WTC11 (cell line): ENCODE measurements around the gene FKBP10. TPM values are rescaled to one million over a fixed set of nuclear protein-coding genes. Genes with fewer than 3 reads are reported as not detected.

ENCODE experiments used
- ATAC-seq: fragments of 200-7000 bp; cut with Tn5 transposase; 2 replicates; pipeline ENCODE4 v1.10.0; 2021; ENCODE audit warnings: mild to moderate bottlenecking, moderate library complexity
- CTCF ChIA-PET: fragments of 300-600 bp; sonication (Branson Sonifier 250); formaldehyde crosslinking; loops from one replicate; lab custom pipeline; 2021; ENCODE audit warnings: antibody characterized with exemption; lab: Charles Lee
- POLR2A ChIA-PET: fragments of 350-600 bp; sonication (Branson Sonifier 250); formaldehyde crosslinking; loops from one replicate; lab custom pipeline; 2021; ENCODE audit warnings: antibody characterized with exemption; lab: Charles Lee
- DNase-seq: peaks from one replicate; pipeline ENCODE4 v3.0.0; 2021; ENCODE audit warnings: low spot score
- H3K27ac Mint-ChIP-seq: 2 replicates; pipeline ENCODE4 v1.8.0; 2021; ENCODE audit warnings: mixed read lengths
- H3K27me3 Mint-ChIP-seq: 2 replicates; pipeline ENCODE4 v1.8.0; 2021; ENCODE audit warnings: low read depth, mild to moderate bottlenecking, moderate library complexity, mixed read lengths
- H3K36me3 Mint-ChIP-seq: 2 replicates; pipeline ENCODE4 v1.8.0; 2021; ENCODE audit warnings: mixed read lengths
- H3K4me1 Mint-ChIP-seq: 2 replicates; pipeline ENCODE4 v1.8.0; 2022; ENCODE audit warnings: mixed read lengths
- H3K4me3 Mint-ChIP-seq: 2 replicates; pipeline ENCODE4 v1.8.0; 2021; ENCODE audit warnings: mild to moderate bottlenecking, moderate library complexity, mixed read lengths
- H3K9me3 Mint-ChIP-seq: 2 replicates; pipeline ENCODE4 v1.8.0; 2021; ENCODE audit warnings: mixed read lengths
- AFF4 ChIP-seq: sonication (generic); formaldehyde crosslinking; IDR thresholded peaks from 2 replicates; pipeline ENCODE4 v1.8.1; 2023; ENCODE audit warnings: mild to moderate bottlenecking, missing genetic modification reagents, borderline replicate concordance
- ATF1 ChIP-seq: sonication (generic); formaldehyde crosslinking; IDR thresholded peaks from 2 replicates; pipeline ENCODE4 v1.8.1; 2023; ENCODE audit warnings: mild to moderate bottlenecking, moderate library complexity, missing genetic modification reagents
- CDX4 ChIP-seq: fragments of 250-450 bp; sonication (Bioruptor Pico); IDR thresholded peaks from 2 replicates; pipeline ENCODE4 v1.9.0; 2021; ENCODE audit warnings: moderate library complexity, mild to moderate bottlenecking, inconsistent platforms, borderline replicate concordance
- CREM ChIP-seq: sonication (generic); formaldehyde crosslinking; IDR thresholded peaks from 2 replicates; pipeline ENCODE4 v1.8.1; 2022; ENCODE audit warnings: mild to moderate bottlenecking, missing genetic modification reagents, moderate library complexity
- E2F4 ChIP-seq: sonication (generic); formaldehyde crosslinking; IDR thresholded peaks from 2 replicates; pipeline ENCODE4 v1.8.1; 2022; ENCODE audit warnings: low read depth, mild to moderate bottlenecking, moderate library complexity, missing genetic modification reagents, borderline replicate concordance
- FOXP1 ChIP-seq: sonication (generic); formaldehyde crosslinking; IDR thresholded peaks from 2 replicates; pipeline ENCODE4 v1.8.0; 2022; ENCODE audit warnings: missing genetic modification reagents, mild to moderate bottlenecking, moderate library complexity, borderline replicate concordance
- GTF2I ChIP-seq: fragments of 250-450 bp; sonication (Bioruptor Pico); conservative IDR thresholded peaks from 2 replicates; pipeline ENCODE4 v1.4.0; 2021; ENCODE audit warnings: mild to moderate bottlenecking
- MYBL2 ChIP-seq: sonication (generic); formaldehyde crosslinking; IDR thresholded peaks from 2 replicates; pipeline ENCODE4 v1.8.1; 2023; ENCODE audit warnings: mild to moderate bottlenecking, moderate library complexity, missing genetic modification reagents
- NFYB ChIP-seq: sonication (generic); formaldehyde crosslinking; conservative IDR thresholded peaks from 2 replicates; pipeline ENCODE4 v1.8.0; 2022; ENCODE audit warnings: low read depth, missing genetic modification reagents
- NR1H2 ChIP-seq: sonication (generic); formaldehyde crosslinking; IDR thresholded peaks from 2 replicates; pipeline ENCODE4 v1.9.0; 2021; ENCODE audit warnings: mild to moderate bottlenecking, moderate library complexity, missing genetic modification reagents
- PRRX2 ChIP-seq: fragments of 250-450 bp; sonication (Bioruptor Pico); IDR thresholded peaks from 2 replicates; pipeline ENCODE4 v1.8.0; 2021; ENCODE audit warnings: mild to moderate bottlenecking
- TP53 ChIP-seq: sonication (generic); formaldehyde crosslinking; IDR thresholded peaks from 2 replicates; pipeline ENCODE4 v1.8.1; 2023; ENCODE audit warnings: mild to moderate bottlenecking, missing genetic modification reagents
- ZBTB21 ChIP-seq: sonication (generic); formaldehyde crosslinking; IDR thresholded peaks from 2 replicates; pipeline ENCODE4 v1.8.1; 2023; ENCODE audit warnings: mild to moderate bottlenecking, missing genetic modification reagents, borderline replicate concordance
- ZNF121 ChIP-seq: sonication (generic); formaldehyde crosslinking; IDR thresholded peaks from 2 replicates; pipeline ENCODE4 v1.8.0; 2023; ENCODE audit warnings: missing genetic modification reagents
- total RNA-seq: library from RNA; stranded (reverse); gene quantifications from 3 replicates; pipeline ENCODE4 v1.2.3, GENCODE V29; 2021
- TF ChIP-seq, protein P1 (sequence below): fragments of 200-600 bp; IDR thresholded peaks from 2 replicates; pipeline ENCODE4 v1.8.0; 2022; ENCODE audit warnings: antibody characterized with exemption
- TF ChIP-seq, protein P2 (sequence below): sonication (generic); formaldehyde crosslinking; IDR thresholded peaks from 2 replicates; pipeline ENCODE4 v1.8.1; 2022; ENCODE audit warnings: mild to moderate bottlenecking, moderate library complexity, missing genetic modification reagents

FKBP10 gene
- total RNA-seq, 1 experiment from 2014 or later, result 243 TPM

DNA sequence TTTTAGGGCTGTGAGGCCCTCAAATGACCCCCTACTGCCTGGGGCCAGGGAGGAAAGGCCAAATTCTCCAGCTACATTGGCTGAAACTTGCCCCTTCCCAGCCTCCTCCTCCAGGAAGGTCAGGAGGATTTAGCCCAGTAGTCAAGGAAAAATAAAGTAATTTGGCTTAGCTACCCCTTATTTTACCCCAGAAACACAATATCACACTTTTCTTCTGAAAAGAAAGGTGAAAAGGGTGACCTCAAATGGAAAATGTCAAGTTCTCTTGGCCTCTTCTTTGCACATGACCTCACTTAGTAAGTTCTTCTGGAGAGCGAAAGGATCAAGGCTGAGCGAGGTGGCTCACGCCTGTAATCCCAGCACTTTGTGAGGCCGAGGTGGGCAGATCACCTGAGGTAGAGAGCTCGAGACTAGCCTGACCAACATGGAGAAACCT is 18.2 kb upstream of the FKBP10 start:
- Mint-ChIP-seq H3K4me1 (peaks cover 38% of the 10 kb centered on the region), H3K27me3 (peaks cover 46% of the 10 kb centered on the region), H3K4me3 (no peak overlapping the region), H3K27ac (no peak overlapping the region), H3K9me3 (no peaks in the 10 kb centered on the region), H3K36me3 (no peaks in the 10 kb centered on the region)
- POLR2A ChIA-PET, result interaction anchor here (0.5 to 9.9 kb wide), 5 partner anchors 9 to 629 kb away, joined by 3 to 142 read pairs (median 4); partner anchors contain the start of genes CAVIN1 and JUP
- TF ChIP-seq CDX4, result no peak
- no peak for TF ChIP-seq ZNF121
- no peak for TF ChIP-seq PRRX2 (CRISPR knock-in tag)
- ATAC-seq (no peak), DNase-seq (no peak)
- CTCF ChIA-PET, result interaction anchor here (0.7 to 10.1 kb wide), 9 partner anchors 8 to 99 kb away, joined by 3 to 252 read pairs (median 4); partner anchors contain the start of genes JUP and KLHL11

DNA sequence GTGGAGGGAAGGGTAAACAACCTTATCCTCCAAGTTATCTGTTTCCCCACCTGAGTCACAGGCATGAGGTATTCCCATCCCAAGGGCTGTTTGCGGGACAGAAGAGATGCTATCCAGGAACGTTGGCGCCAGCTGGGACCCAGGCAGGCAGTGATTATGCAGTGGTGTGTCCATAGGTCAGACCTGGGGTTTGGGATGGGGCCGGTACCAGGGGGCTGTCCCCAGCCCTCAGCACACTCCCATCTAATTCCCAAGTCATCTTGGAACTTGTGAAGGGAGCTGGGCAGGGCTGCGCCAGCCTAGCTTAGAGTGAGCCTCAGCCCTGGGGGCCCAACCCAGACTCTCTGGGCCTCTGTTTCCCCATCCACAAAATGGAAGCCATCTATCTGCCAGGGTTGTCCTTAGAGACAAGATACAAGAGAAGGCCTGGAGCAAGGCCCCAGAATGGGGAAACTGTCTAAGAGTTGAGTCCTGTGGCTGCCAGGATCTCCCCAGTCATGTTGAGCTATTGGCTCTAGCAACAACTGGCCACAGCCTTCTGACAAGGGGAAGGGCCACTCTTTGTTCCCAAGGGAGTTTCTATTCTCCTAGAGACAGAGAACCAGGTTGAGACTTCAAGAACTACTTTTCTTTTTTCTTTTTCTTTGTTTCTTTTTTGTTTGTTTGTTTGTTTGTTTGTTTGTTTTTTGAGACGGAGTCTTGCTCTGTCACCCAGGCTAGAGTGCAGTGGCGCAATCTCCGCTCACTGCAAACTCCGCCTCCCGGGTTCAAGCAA is 16.5 kb upstream of the FKBP10 start:
- no peak overlapping the region for H3K4me3 Mint-ChIP-seq
- no peak for DNase-seq
- no peak overlapping the region for H3K27ac Mint-ChIP-seq
- H3K27me3 Mint-ChIP-seq, result peaks cover 46% of the 10 kb centered on the region
- no peak for ATAC-seq
- CTCF ChIA-PET, result interaction anchor here (0.5 to 10.1 kb wide), 6 partner anchors 10 to 107 kb away, joined by 3 to 252 read pairs (median 4); partner anchors contain the start of genes JUP and P3H4
- TF ChIP-seq FOXP1 (CRISPR knock-in tag) (no peak), MYBL2 (CRISPR knock-in tag) (no peak), E2F4 (no peak), TP53 (CRISPR knock-in tag) (no peak), ATF1 (CRISPR knock-in tag) (no peak)
- TF ChIP-seq, all 79 proteins: peak for 0
- H3K9me3 Mint-ChIP-seq, result no peaks in the 10 kb centered on the region
- POLR2A ChIA-PET, result interaction anchor here (0.9 to 9.9 kb wide), 2 partner anchors 11 to 45 kb away, joined by 7 to 142 read pairs; partner anchors contain the start of gene JUP
- peaks cover 50% of the 10 kb centered on the region for H3K4me1 Mint-ChIP-seq
- no peaks in the 10 kb centered on the region for H3K36me3 Mint-ChIP-seq

DNA sequence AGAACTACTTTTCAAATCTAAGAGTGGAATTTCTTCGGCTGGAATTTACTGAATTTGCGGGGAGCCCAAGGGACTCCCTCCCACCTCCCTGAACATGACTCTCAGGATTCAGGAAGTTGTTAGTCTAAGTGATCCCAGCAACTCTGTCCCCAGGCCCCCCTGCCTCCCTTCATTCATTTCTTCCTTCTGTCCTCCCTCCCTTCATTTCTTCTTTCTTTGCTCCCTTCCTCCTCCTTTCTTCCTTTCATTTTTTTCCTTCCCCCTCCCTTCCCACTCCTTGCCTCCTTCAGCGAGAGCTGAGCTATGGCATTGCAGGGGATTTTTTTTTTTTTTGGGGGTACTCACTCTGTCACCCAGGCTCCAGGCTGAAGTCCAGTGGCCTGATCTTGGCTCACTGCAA is 15.4 kb upstream of the FKBP10 start:
- Mint-ChIP-seq H3K4me3 (no peak overlapping the region), H3K27ac (no peak overlapping the region), H3K36me3 (peaks cover 4% of the 10 kb centered on the region), H3K9me3 (no peaks in the 10 kb centered on the region), H3K4me1 (peaks cover 51% of the 10 kb centered on the region), H3K27me3 (peaks cover 37% of the 10 kb centered on the region)
- no peak for TF ChIP-seq ZBTB21
- no peak for TF ChIP-seq GTF2I
- TF ChIP-seq NR1H2, result no peak
- CTCF ChIA-PET, result interaction anchor here (0.6 to 10.1 kb wide), 6 partner anchors 11 to 102 kb away, joined by 3 to 252 read pairs (median 4); partner anchors contain the start of genes JUP and P3H4
- ATAC-seq (no peak), DNase-seq (no peak)
- POLR2A ChIA-PET, result interaction anchor here (0.9 to 9.9 kb wide), 2 partner anchors 12 to 46 kb away, joined by 7 to 142 read pairs; partner anchors contain the start of gene JUP

DNA sequence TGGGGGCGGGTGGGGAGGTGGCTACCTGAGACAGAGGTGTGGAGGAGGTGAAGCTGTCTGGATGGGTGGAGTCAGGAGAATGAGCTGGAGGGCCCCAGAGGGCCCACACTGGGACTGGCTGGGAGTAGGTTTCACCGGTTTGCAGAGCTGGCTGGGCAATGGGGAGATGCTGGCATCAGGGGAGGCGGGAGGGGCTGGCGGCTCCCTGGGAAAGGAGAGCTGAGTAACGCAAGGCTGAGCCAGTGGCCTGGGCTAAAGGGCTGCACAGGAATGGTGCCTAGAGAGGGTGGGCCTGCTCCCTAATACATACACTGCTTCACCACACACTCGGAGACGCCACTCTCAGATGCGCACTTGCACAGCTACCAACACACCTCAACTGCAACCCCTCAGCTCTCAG is 13.4 kb upstream of the FKBP10 start:
- Mint-ChIP-seq H3K27me3 (peaks cover 20% of the 10 kb centered on the region), H3K36me3 (peaks cover 4% of the 10 kb centered on the region), H3K4me3 (no peak overlapping the region), H3K9me3 (no peaks in the 10 kb centered on the region), H3K27ac (no peak overlapping the region; the same call in 1 of the 2 replicates), H3K4me1 (peaks cover 39% of the 10 kb centered on the region)
- DNase-seq, result no peak
- POLR2A ChIA-PET, result interaction anchor here (1.1 to 9.9 kb wide), 2 partner anchors 14 to 23 kb away, joined by 3 to 142 read pairs; partner anchors contain the start of gene JUP
- CTCF ChIA-PET, result interaction anchor here (0.5 to 10.1 kb wide), 8 partner anchors 12 to 1551 kb away, joined by 3 to 252 read pairs (median 6); partner anchors contain the start of gene JUP
- no peak for ATAC-seq
- TF ChIP-seq CREM (CRISPR knock-in tag) (no peak), NFYB (CRISPR knock-in tag) (no peak), PRRX2 (CRISPR knock-in tag) (no peak), ATF1 (CRISPR knock-in tag) (no peak), ZBTB21 (no peak), AFF4 (CRISPR knock-in tag) (no peak), TP53 (CRISPR knock-in tag) (no peak), FOXP1 (CRISPR knock-in tag) (no peak)
- TF ChIP-seq, protein P1, sequence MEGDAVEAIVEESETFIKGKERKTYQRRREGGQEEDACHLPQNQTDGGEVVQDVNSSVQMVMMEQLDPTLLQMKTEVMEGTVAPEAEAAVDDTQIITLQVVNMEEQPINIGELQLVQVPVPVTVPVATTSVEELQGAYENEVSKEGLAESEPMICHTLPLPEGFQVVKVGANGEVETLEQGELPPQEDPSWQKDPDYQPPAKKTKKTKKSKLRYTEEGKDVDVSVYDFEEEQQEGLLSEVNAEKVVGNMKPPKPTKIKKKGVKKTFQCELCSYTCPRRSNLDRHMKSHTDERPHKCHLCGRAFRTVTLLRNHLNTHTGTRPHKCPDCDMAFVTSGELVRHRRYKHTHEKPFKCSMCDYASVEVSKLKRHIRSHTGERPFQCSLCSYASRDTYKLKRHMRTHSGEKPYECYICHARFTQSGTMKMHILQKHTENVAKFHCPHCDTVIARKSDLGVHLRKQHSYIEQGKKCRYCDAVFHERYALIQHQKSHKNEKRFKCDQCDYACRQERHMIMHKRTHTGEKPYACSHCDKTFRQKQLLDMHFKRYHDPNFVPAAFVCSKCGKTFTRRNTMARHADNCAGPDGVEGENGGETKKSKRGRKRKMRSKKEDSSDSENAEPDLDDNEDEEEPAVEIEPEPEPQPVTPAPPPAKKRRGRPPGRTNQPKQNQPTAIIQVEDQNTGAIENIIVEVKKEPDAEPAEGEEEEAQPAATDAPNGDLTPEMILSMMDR, result no peak
- TF ChIP-seq, protein P2, sequence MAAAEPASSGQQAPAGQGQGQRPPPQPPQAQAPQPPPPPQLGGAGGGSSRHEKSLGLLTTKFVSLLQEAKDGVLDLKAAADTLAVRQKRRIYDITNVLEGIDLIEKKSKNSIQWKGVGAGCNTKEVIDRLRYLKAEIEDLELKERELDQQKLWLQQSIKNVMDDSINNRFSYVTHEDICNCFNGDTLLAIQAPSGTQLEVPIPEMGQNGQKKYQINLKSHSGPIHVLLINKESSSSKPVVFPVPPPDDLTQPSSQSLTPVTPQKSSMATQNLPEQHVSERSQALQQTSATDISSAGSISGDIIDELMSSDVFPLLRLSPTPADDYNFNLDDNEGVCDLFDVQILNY (CRISPR knock-in tag), result no peak
